NCI-H2196 treated with DMSO at 0.1 percent for 48 hours (cell line): Measurements from ENCODE around the gene SPATA2.
"Not testable (repeated sequence)": the region's sequence is repeated elsewhere in the genome, so short reads cannot be mapped to it uniquely, and the experiment has no call there.

Source experiments
- DNase-seq: peaks from one replicate; lab custom pipeline; 2025; ENCODE audit not compliant: unreplicated experiment; lab: John Stamatoyannopoulos, UW

The SPATA2 gene

GRCh38 chr20:49915380-49916145 is at the start of gene SPATA2:
TSS of gene SPATA2 (minus strand) at chr20:49915529. CDS start at chr20:49908490, 7,039 bp downstream.
- DNase-seq = peak; percentile 84

GRCh38 chr20:49961413-49961812 is 46.1 kb upstream of the SPATA2 start:
- no peak for DNase-seq

GRCh38 chr20:49957089-49957938 is 42.0 kb upstream of the SPATA2 start:
- not testable (repeated sequence) for DNase-seq

- DNase-seq = no peak
Observed at GRCh38 chr20:49956689-49957088, 41.4 kb upstream of the SPATA2 start.

GRCh38 chr20:49955830-49956396 is 40.6 kb upstream of the SPATA2 start:
- DNase-seq = not testable (repeated sequence)

- DNase-seq = no peak
Observed at GRCh38 chr20:49955167-49955566, 39.8 kb upstream of the SPATA2 start.

GRCh38 chr20:49951151-49951550 is 35.8 kb upstream of the SPATA2 start:
- DNase-seq = no peak

GRCh38 chr20:49948809-49949507 is 33.6 kb upstream of the SPATA2 start:
- DNase-seq = no peak

GRCh38 chr20:49948178-49948577 is 32.8 kb upstream of the SPATA2 start:
- DNase-seq = no peak

- no peak for DNase-seq
Observed at GRCh38 chr20:49945701-49946477, 30.6 kb upstream of the SPATA2 start.

GRCh38 chr20:49945306-49945700 is 30.0 kb upstream of the SPATA2 start:
- DNase-seq = no peak

- DNase-seq = no peak
Observed at GRCh38 chr20:49942942-49943341, 27.6 kb upstream of the SPATA2 start.

- no peak for DNase-seq
Observed at GRCh38 chr20:49942303-49942702, 27.0 kb upstream of the SPATA2 start.

GRCh38 chr20:49941456-49941855 is 26.1 kb upstream of the SPATA2 start:
- no peak for DNase-seq

- no peak for DNase-seq
Observed at GRCh38 chr20:49938173-49939163, 23.1 kb upstream of the SPATA2 start.

GRCh38 chr20:49937027-49937929 is 21.9 kb upstream of the SPATA2 start:
- DNase-seq = no peak

GRCh38 chr20:49936153-49937026 is 21.1 kb upstream of the SPATA2 start, which contains the start of gene RNF114:
TSS of gene RNF114 (plus strand) at chr20:49936397. CDS start at chr20:49936413, 16 bp downstream.
- DNase-seq = peak; percentile 88
